Hepatocyte (in vitro differentiated cells): ENCODE measurements around the gene ZNF598. TPM values are rescaled to one million over a fixed set of nuclear protein-coding genes. Genes with fewer than 3 reads are reported as not detected.

Source experiments
- DNase-seq: peaks from one replicate; pipeline ENCODE4 v3.0.0-alpha.2; 2016; ENCODE audit warnings: low spot score
- H2AFZ ChIP-seq: fragments of 200-600 bp; sonication (generic); 2 replicates; pipeline ENCODE4 v1.6.0; 2016; ENCODE audit warnings: antibody characterized with exemption, mild to moderate bottlenecking
- H3K27ac ChIP-seq: fragments of 200-600 bp; sonication (generic); 2 replicates; pipeline ENCODE4 v1.5.1; 2016; ENCODE audit warnings: mild to moderate bottlenecking
- H3K27me3 ChIP-seq: fragments of 200-600 bp; sonication (generic); 2 replicates; pipeline ENCODE4 v1.6.1; 2016
- H3K36me3 ChIP-seq: fragments of 200-600 bp; sonication (generic); replicated peaks from 2 replicates; pipeline ENCODE4 v1.5.1; 2016; ENCODE audit warnings: low read depth; ENCODE audit not compliant: insufficient read depth
- H3K4me1 ChIP-seq: fragments of 200-600 bp; sonication (generic); 2 replicates; pipeline ENCODE4 v1.5.1; 2016; ENCODE audit warnings: mild to moderate bottlenecking, moderate library complexity; ENCODE audit not compliant: insufficient read depth
- H3K4me2 ChIP-seq: fragments of 200-600 bp; sonication (generic); 2 replicates; pipeline ENCODE4 v1.6.0; 2016
- H3K4me3 ChIP-seq: fragments of 200-600 bp; sonication (generic); 2 replicates; pipeline ENCODE4 v1.5.1; 2016; ENCODE audit warnings: mild to moderate bottlenecking
- H3K79me2 ChIP-seq: fragments of 200-600 bp; sonication (generic); 2 replicates; pipeline ENCODE4 v1.6.0; 2017; ENCODE audit warnings: mild to moderate bottlenecking
- H3K9me2 ChIP-seq: fragments of 200-600 bp; sonication (generic); replicated peaks from 2 replicates; pipeline ENCODE4 v1.6.0; 2017; ENCODE audit warnings: mild to moderate bottlenecking; ENCODE audit not compliant: insufficient read depth
- H3K9me3 ChIP-seq: fragments of 200-600 bp; sonication (generic); 2 replicates; pipeline ENCODE4 v1.5.1; 2016; ENCODE audit warnings: low read depth, mild to moderate bottlenecking
- H4K20me1 ChIP-seq: fragments of 200-600 bp; sonication (generic); 2 replicates; pipeline ENCODE4 v1.6.0; 2016; ENCODE audit warnings: mild to moderate bottlenecking; ENCODE audit not compliant: insufficient read depth, poor library complexity, severe bottlenecking
- CTCF ChIP-seq: fragments of 200-600 bp; sonication (generic); IDR thresholded peaks from 2 replicates; pipeline ENCODE4 v1.5.1; 2016; ENCODE audit warnings: antibody characterized with exemption, mild to moderate bottlenecking; ENCODE audit not compliant: poor library complexity
- EZH2 ChIP-seq: fragments of 200-600 bp; sonication (generic); IDR thresholded peaks from 2 replicates; pipeline ENCODE4 v1.6.1; 2016; ENCODE audit warnings: antibody characterized with exemption, mild to moderate bottlenecking, borderline replicate concordance
- EZH2phosphoT487 ChIP-seq: fragments of 200-600 bp; sonication (generic); IDR thresholded peaks from one replicate; pipeline ENCODE4 v1.6.1; 2018; ENCODE audit warnings: antibody characterized with exemption, mild to moderate bottlenecking, low read depth, moderate library complexity; ENCODE audit not compliant: unreplicated experiment, severe bottlenecking
- WGBS: methylation state at CpG from one replicate; pipeline ENCODE4 v1.1.6; 2016; ENCODE audit warnings: low lambda C conversion rate; ENCODE audit errors: missing lambda C conversion rate; 5-methylcytosine and 5-hydroxymethylcytosine counted together
- polyA plus RNA-seq: library from polyadenylated mRNA; unstranded; fragments of >200 nt; fragmentation: Nextera tagmentation; extraction: Ambion mirVana; gene quantifications from 2 replicates; pipeline ENCODE4 v1.2.1, GENCODE V29; 2016
- total RNA-seq: library from RNA; depleted of rRNA; stranded (reverse); fragments of >200 nt; gene quantifications from 2 replicates; pipeline ENCODE4 v1.2.3, GENCODE V29; 2014

ZNF598 gene
- total and polyA plus RNA-seq, 2 experiments from 2014 or later = 22.8 to 29.5 TPM

- no peak for DNase-seq
- H3K4me2 ChIP-seq = no peak overlapping the region
- TF ChIP-seq EZH2phosphoT487 (no peak), CTCF (no peak), EZH2 (no peak)
- H3K4me1 ChIP-seq = peaks cover 30% of the 10 kb centered on the region
- no peak overlapping the region for H3K4me3 ChIP-seq
- WGBS = 93% methylated on average over 6 of the region's 8 CpGs
- peaks cover 66% of the 10 kb centered on the region for H3K79me2 ChIP-seq
- no peaks in the 10 kb centered on the region for H3K36me3 ChIP-seq
- H2AFZ ChIP-seq = no peak overlapping the region
- no peaks in the 10 kb centered on the region for H3K9me2 ChIP-seq
- H3K27me3 ChIP-seq = no peaks in the 10 kb centered on the region
- peaks cover 61% of the 10 kb centered on the region for H4K20me1 ChIP-seq
- no peak overlapping the region for H3K27ac ChIP-seq
- no peaks in the 10 kb centered on the region for H3K9me3 ChIP-seq
Measured at GRCh38 chr16:2006317-2006716, 3.3 kb downstream of the ZNF598 start.

GRCh38 chr16:2005646-2006045 is 4.0 kb downstream of the ZNF598 start:
- H4K20me1 ChIP-seq = peaks cover 61% of the 10 kb centered on the region

GRCh38 chr16:2004795-2005517 is 4.7 kb downstream of the ZNF598 start:
- H3K27ac ChIP-seq = no peak overlapping the region
- no peak overlapping the region for H2AFZ ChIP-seq
- peaks cover 61% of the 10 kb centered on the region for H4K20me1 ChIP-seq

More at GRCh38 chr16:2005646-2006045, 4.0 kb downstream of the ZNF598 start:
- TF ChIP-seq EZH2 = no peak
- no peak for TF ChIP-seq CTCF
- TF ChIP-seq EZH2phosphoT487 = no peak
- H3K9me2 ChIP-seq = no peaks in the 10 kb centered on the region
- 92% methylated on average over 19 of the region's 21 CpGs for WGBS
- H3K9me3 ChIP-seq = no peaks in the 10 kb centered on the region
- H3K27me3 ChIP-seq = no peaks in the 10 kb centered on the region
- no peak for DNase-seq
- no peaks in the 10 kb centered on the region for H3K36me3 ChIP-seq
- peaks cover 64% of the 10 kb centered on the region for H3K79me2 ChIP-seq
- H2AFZ ChIP-seq = no peak overlapping the region
- no peak overlapping the region for H3K27ac ChIP-seq
- H3K4me3 ChIP-seq = no peak overlapping the region
- no peak overlapping the region for H3K4me2 ChIP-seq
- peaks cover 28% of the 10 kb centered on the region for H3K4me1 ChIP-seq

More at GRCh38 chr16:2004795-2005517, 4.7 kb downstream of the ZNF598 start:
- no peaks in the 10 kb centered on the region for H3K27me3 ChIP-seq
- peaks cover 22% of the 10 kb centered on the region for H3K4me1 ChIP-seq
- no peaks in the 10 kb centered on the region for H3K9me2 ChIP-seq
- no peaks in the 10 kb centered on the region for H3K36me3 ChIP-seq
- WGBS = 93% methylated on average over 28 of the region's 34 CpGs
- no peak overlapping the region for H3K4me3 ChIP-seq
- H3K9me3 ChIP-seq = no peaks in the 10 kb centered on the region
- TF ChIP-seq CTCF (no peak), EZH2 (no peak), EZH2phosphoT487 (no peak)
- no peak overlapping the region for H3K4me2 ChIP-seq
- no peak for DNase-seq
- peaks cover 61% of the 10 kb centered on the region for H3K79me2 ChIP-seq
